Esophagus squamous epithelium (tissue), 4 donors: Measurements from ENCODE around the gene IGLL5.

Experiments used
- CTCF ChIP-seq, 6 experiments: fragments of 450-650 bp in 4 of 6; fragments of 200-600 bp in 2 of 6; sonication (generic) in 2 of 6; IDR thresholded peaks; one replicate each; pipeline ENCODE4 v1.5.1; 2016 to 2019; ENCODE audit warnings: antibody characterized with exemption in 6 of 6, mild to moderate bottlenecking in 4 of 6, moderate library complexity in 4 of 6
- POLR2A ChIP-seq, 4 donors: fragments of 450-650 bp; IDR thresholded peaks; one replicate each; pipeline ENCODE4 v1.6.1; 2017; ENCODE audit warnings: antibody characterized with exemption in 4 of 4, mild to moderate bottlenecking in 4 of 4, moderate library complexity in 3 of 4

GRCh38 chr22:22857607-22858558 lies 29.7 kb upstream of the IGLL5 start:
- TF ChIP-seq CTCF (IDR thresholded peaks at IDR 0.05) = no peak
- TF ChIP-seq POLR2A (IDR thresholded peaks at IDR 0.05) = no peak
